Brain microvascular endothelial cell (primary cell): ENCODE data around the gene PVRIG.
"Not testable (repeated sequence)": the region's sequence is repeated elsewhere in the genome, so short reads cannot be mapped to it uniquely, and the experiment has no call there.

Source experiments
- DNase-seq: peaks from one replicate; pipeline ENCODE4 v3.0.0-alpha.2; 2020
- H3K27ac ChIP-seq: fragments of 250-450 bp; sonication (Bioruptor Pico); 2 replicates; pipeline ENCODE4 v1.5.1; 2020; ENCODE audit warnings: mild to moderate bottlenecking, moderate library complexity
- H3K27me3 ChIP-seq: fragments of 250-450 bp; sonication (Bioruptor Pico); replicated peaks from 2 replicates; pipeline ENCODE4 v1.5.1; 2020; ENCODE audit warnings: mild to moderate bottlenecking
- H3K36me3 ChIP-seq: fragments of 250-450 bp; sonication (Bioruptor Pico); replicated peaks from 2 replicates; pipeline ENCODE4 v1.5.1; 2020; ENCODE audit warnings: mild to moderate bottlenecking
- H3K4me3 ChIP-seq: 2 replicates; pipeline ENCODE4 v1.5.1; 2011; ENCODE audit warnings: low read depth, mild to moderate bottlenecking, control low read depth, low read length, moderate library complexity
- in situ Hi-C: cut with HindIII; loops from 2 replicates; pipeline ENCODE4 v1.10.0; 2017; ENCODE audit warnings: low sequenced_read_pairs, low pct_ligation_motif_present
- TF ChIP-seq, protein P1 (sequence below): IDR thresholded peaks from 2 replicates; pipeline ENCODE4 v1.5.1; 2011; ENCODE audit warnings: low read depth, mild to moderate bottlenecking, moderate library complexity, low read length, control low read depth, inconsistent platforms; ENCODE audit errors: missing control alignments

The PVRIG gene

DNA sequence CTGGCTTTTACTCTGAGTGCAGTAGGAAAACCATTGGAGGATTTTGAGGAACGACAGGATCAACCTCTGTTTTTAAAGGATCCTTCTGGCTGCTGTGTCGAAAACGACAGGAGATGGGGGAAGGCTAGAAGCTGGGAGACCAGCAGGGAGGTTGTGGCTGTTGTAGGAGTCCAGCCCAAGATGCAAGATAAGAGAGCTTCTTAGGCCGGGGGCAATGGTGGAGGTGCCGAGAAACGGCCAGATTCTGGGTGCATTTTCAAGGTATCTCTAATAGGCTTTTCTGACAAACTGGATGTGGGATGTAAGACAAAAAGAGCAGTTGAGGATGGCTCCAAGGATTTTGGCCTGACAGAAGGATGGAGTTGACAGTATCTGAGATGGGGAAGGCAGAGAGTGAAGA, 10.3 kb upstream of the PVRIG start:
- Histone ChIP-seq H3K4me3 (no peak overlapping the region), H3K27me3 (peaks cover 2% of the 10 kb centered on the region), H3K27ac (no peak overlapping the region), H3K36me3 (no peaks in the 10 kb centered on the region)
- no peak for DNase-seq
- in situ Hi-C loops = no loop called here
- TF ChIP-seq, protein P1, sequence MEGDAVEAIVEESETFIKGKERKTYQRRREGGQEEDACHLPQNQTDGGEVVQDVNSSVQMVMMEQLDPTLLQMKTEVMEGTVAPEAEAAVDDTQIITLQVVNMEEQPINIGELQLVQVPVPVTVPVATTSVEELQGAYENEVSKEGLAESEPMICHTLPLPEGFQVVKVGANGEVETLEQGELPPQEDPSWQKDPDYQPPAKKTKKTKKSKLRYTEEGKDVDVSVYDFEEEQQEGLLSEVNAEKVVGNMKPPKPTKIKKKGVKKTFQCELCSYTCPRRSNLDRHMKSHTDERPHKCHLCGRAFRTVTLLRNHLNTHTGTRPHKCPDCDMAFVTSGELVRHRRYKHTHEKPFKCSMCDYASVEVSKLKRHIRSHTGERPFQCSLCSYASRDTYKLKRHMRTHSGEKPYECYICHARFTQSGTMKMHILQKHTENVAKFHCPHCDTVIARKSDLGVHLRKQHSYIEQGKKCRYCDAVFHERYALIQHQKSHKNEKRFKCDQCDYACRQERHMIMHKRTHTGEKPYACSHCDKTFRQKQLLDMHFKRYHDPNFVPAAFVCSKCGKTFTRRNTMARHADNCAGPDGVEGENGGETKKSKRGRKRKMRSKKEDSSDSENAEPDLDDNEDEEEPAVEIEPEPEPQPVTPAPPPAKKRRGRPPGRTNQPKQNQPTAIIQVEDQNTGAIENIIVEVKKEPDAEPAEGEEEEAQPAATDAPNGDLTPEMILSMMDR = no peak

DNA sequence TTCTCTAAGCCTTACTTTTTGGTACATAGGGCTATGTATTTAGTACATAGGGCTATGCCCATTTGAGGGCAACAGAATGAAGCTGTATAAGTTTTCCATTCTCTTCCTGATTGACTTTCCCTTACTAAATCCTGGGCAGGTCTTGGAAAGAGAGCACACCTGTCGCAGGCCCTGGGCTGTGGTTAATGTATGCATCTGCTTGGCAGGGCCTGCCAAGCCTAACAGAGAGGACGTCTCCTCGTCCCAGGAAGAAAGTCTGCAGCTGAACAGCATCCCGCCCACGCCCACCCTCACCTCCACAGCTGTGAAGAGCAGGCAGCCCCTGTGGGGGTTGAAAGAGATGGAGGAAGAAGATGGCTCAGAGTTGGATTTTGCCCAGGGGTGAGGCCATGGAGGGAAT, 8.9 kb upstream of the PVRIG start:
- Histone ChIP-seq H3K4me3 (no peak overlapping the region), H3K36me3 (no peaks in the 10 kb centered on the region), H3K27ac (no peak overlapping the region), H3K27me3 (peaks cover 2% of the 10 kb centered on the region)
- TF ChIP-seq, protein P1 = no peak
- no peak for DNase-seq
- in situ Hi-C loops = no loop called here

DNA sequence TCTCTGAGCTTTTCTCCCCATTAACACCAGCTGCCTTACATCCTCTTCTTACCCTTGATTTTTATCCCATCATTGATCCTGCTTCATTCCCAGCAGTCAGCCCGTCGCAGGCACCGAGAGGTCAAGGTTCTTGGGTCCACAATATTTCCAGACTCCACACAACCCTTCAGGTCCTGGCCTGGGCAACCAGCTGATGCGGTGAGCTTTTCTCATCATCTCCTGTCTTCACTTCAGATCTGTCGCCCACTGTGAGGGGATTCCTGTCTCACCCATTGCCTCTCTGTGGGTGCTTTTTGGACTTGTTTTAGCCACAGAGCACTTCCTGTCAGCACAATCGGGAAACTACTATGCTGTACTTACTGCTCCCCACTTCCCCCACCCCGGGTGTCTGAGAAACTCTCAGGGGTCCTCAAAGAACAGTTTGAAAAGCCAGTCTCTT, 8.4 kb upstream of the PVRIG start:
- no peaks in the 10 kb centered on the region for H3K36me3 ChIP-seq
- in situ Hi-C loops = no loop called here
- H3K27ac ChIP-seq = no peak overlapping the region
- TF ChIP-seq, protein P1 = no peak
- DNase-seq = no peak
- no peak overlapping the region for H3K4me3 ChIP-seq
- peaks cover 2% of the 10 kb centered on the region for H3K27me3 ChIP-seq

DNA sequence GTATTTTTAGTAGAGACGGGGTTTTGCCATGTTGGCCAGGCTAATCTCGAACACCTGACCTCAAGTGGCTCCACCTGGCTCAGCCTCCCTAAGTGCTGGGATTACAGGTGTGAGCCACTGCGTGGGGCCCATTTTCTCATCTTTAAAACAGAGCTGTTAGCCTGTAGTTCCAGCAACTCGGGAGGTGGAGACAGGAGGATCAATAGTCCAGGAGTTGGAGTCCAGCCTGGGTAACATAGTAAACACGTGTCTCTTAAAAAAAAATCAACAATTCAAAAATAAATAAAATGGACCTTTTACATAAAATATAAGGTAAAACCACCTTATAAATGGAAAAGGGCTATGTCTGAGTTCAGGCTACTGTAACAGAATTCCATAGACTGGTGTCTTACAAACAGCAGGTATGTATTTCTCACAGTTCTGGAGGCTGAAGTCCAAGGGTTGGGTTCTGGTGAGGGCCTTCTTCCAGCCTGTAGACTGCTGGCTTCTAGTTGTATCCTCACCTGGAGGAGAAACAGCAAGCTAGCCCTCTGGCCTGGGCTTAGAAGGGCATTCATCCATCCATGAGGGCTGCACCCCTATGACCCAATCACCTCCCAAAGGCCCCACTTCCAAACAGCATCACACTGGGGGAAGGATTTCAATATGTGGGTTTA, 7.0 kb upstream of the PVRIG start:
- in situ Hi-C loops = no loop called here
- TF ChIP-seq, protein P1 = no peak

DNA sequence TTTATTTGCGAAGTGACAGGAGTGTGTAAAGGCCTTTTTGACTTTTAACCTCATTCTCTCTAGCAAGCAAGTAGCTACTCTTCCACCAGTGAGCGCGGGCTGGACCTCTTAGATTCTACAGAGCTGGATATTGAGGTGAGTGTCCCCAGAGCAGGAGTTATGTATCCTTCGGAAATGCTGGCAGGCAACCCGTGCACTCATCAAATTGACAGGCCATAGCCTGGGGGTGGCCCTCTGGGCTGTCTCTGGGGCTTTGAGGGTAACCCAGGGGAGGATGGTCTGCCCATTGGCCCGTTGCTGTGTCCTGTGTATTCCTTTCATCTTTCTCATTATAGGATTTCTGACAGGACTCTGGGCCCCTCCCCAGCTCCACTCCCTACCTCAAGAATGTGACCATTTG, 6.1 kb upstream of the PVRIG start:
- TF ChIP-seq, protein P1 = no peak
- Histone ChIP-seq H3K36me3 (no peaks in the 10 kb centered on the region), H3K4me3 (no peak overlapping the region), H3K27me3 (peaks cover 2% of the 10 kb centered on the region), H3K27ac (no peak overlapping the region)
- DNase-seq = no peak
- in situ Hi-C loops = no loop called here

More for the DNA sequence above, 7.0 kb upstream of the PVRIG start:
- H3K4me3 ChIP-seq = no peak overlapping the region
- H3K27me3 ChIP-seq = peaks cover 2% of the 10 kb centered on the region
- no peak for DNase-seq
- H3K27ac ChIP-seq = no peak overlapping the region
- H3K36me3 ChIP-seq = no peaks in the 10 kb centered on the region

DNA sequence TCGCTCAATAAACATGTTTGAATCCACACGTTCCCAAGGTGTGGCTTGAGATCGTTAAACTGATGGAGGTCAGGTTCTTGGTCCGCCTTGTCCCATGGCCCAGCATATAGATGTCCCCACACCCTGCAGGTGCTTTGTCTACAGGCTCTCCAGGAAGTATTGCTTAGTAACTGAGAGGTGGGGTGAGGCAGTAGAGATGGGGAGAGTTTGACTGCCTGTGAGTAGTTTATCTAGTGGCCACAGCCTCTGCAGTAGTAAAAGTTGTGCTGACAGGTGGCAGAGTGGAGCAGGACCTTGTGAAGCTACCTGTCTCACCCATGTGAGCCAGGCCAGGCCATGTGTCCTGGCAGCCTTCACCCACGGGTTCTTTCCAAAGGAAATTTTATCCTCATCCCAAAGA, 5.4 kb upstream of the PVRIG start:
- H3K27me3 ChIP-seq, H3K36me3 ChIP-seq, H3K27ac ChIP-seq, DNase-seq, H3K4me3 ChIP-seq, in situ Hi-C loops: not testable (repeated sequence)
